GM12878 (cell line): Measurements from ENCODE around the gene NLRC3. TPM values are rescaled to one million over a fixed set of nuclear protein-coding genes. Genes with fewer than 3 reads are reported as not detected.

Experiments
- ATAC-seq: fragments of 200-7000 bp; cut with Tn5 transposase; 3 replicates; pipeline ENCODE4 v1.9.1; 2020; ENCODE audit warnings: mild to moderate bottlenecking, moderate library complexity
- BruUV-seq: library from RNA; stranded (reverse); fragments of 400-500 nt; replicated peaks from 2 replicates; lab custom pipeline; 2021; lab: Mats Ljungman, UMichigan
- CTCF ChIA-PET: fragments of 300-600 bp; sonication (Branson Sonifier 250); formaldehyde crosslinking; extraction: SDS; loops from one replicate; lab custom pipeline; 2021; ENCODE audit warnings: inconsistent platforms; lab: Yijun Ruan, JAX
- POLR2A ChIA-PET: fragments of 350-600 bp; formaldehyde crosslinking; extraction: SDS; loops from one replicate; lab custom pipeline; 2021; ENCODE audit warnings: inconsistent platforms; lab: Charles Lee
- RAD21 ChIA-PET: fragments of 300-600 bp; sonication (Branson Sonifier 250); formaldehyde crosslinking; loops from one replicate; lab custom pipeline; 2023; ENCODE audit warnings: antibody characterized with exemption; ENCODE audit not compliant: unreplicated experiment; lab: Charles Lee
- SMC1A ChIA-PET: fragments of 300-600 bp; sonication (Branson Sonifier 250); formaldehyde crosslinking; loops from one replicate; lab custom pipeline; 2023; ENCODE audit not compliant: unreplicated experiment, uncharacterized antibody; lab: Charles Lee
- DNase-seq: peaks from one replicate; pipeline ENCODE4 v3.0.0-alpha.2; 2011; ENCODE audit warnings: low read depth, low spot score
- FAIRE-seq: peaks from 3 replicates; lab custom pipeline; 2011; peaks lifted over from hg19 to GRCh38; lab: Jason Lieb, UNC
- H2AFZ ChIP-seq: 2 replicates; pipeline ENCODE4 v1.6.0; 2011; ENCODE audit warnings: low read depth, low read length, control low read depth; ENCODE audit not compliant: control insufficient read depth
- H3K27ac ChIP-seq: 2 replicates; pipeline ENCODE4 v1.5.1; 2011; ENCODE audit warnings: control low read depth; ENCODE audit not compliant: control insufficient read depth, insufficient read depth
- H3K27me3 ChIP-seq, 2 experiments: replicated peaks in 1 of 2; 2 replicates each; pipeline versions ENCODE4 v1.6.0 to v1.6.1; 2011; ENCODE audit warnings: low read length in 1 of 2; ENCODE audit not compliant: control insufficient read depth in 2 of 2, insufficient read depth in 2 of 2
- H3K36me3 ChIP-seq, 2 experiments: 2 replicates each; pipeline ENCODE4 v1.5.1; 2011; ENCODE audit warnings: low read length in 1 of 2; ENCODE audit not compliant: control insufficient read depth in 2 of 2, insufficient read depth in 2 of 2
- H3K4me1 ChIP-seq: 2 replicates; pipeline ENCODE4 v1.6.1; 2011; ENCODE audit warnings: mild to moderate bottlenecking, low read length, moderate library complexity, mixed read lengths; ENCODE audit not compliant: control insufficient read depth, insufficient read depth
- H3K4me2 ChIP-seq: 2 replicates; pipeline ENCODE4 v1.6.0; 2011; ENCODE audit warnings: control low read depth; ENCODE audit not compliant: control insufficient read depth, insufficient read depth
- H3K4me3 ChIP-seq: fragments of 200-600 bp; sonication (generic); 2 replicates; pipeline ENCODE4 v1.5.1; 2016
- H3K79me2 ChIP-seq: 2 replicates; pipeline ENCODE4 v1.6.0; 2011; ENCODE audit warnings: low read length; ENCODE audit not compliant: control insufficient read depth, insufficient read depth
- H3K9ac ChIP-seq: 2 replicates; pipeline ENCODE4 v1.8.0; 2011; ENCODE audit warnings: low read length, control low read depth, mixed read lengths; ENCODE audit not compliant: control insufficient read depth, insufficient read depth
- H3K9me3 ChIP-seq: replicated peaks from 3 replicates; pipeline ENCODE4 v1.5.1; 2011; ENCODE audit warnings: mild to moderate bottlenecking, low read length; ENCODE audit not compliant: control insufficient read depth, insufficient read depth
- H4K20me1 ChIP-seq: 2 replicates; pipeline ENCODE4 v1.6.0; 2011; ENCODE audit not compliant: control insufficient read depth, insufficient read depth
- BRCA1 ChIP-seq: IDR thresholded peaks from 2 replicates; pipeline ENCODE4 v1.6.1; 2011; ENCODE audit warnings: low read depth, low read length, improper control_type of control experiment
- CEBPB ChIP-seq, 2 experiments: fragments of 150-350 bp in 1 of 2; IDR thresholded peaks; 2 replicates each; pipeline ENCODE4 v1.6.1; 2012 to 2014; ENCODE audit warnings: low read depth in 2 of 2, low read length in 2 of 2, borderline replicate concordance in 1 of 2, inconsistent platforms in 1 of 2
- FOXK2 ChIP-seq: fragments of 450-650 bp; IDR thresholded peaks from 2 replicates; pipeline ENCODE4 v1.6.1; 2017; ENCODE audit warnings: mild to moderate bottlenecking, moderate library complexity
- NR2C2 ChIP-seq: IDR thresholded peaks from 2 replicates; pipeline ENCODE4 v1.6.1; 2011; ENCODE audit warnings: borderline replicate concordance, low read depth; ENCODE audit not compliant: control insufficient read depth, insufficient read length
- NRF1 ChIP-seq: conservative IDR thresholded peaks from 2 replicates; pipeline ENCODE4 v1.6.1; 2011; ENCODE audit warnings: mild to moderate bottlenecking, low read depth, low read length, improper control_type of control experiment
- PAX5 ChIP-seq: IDR thresholded peaks from 2 replicates; pipeline ENCODE4 v1.6.1; 2011; ENCODE audit warnings: low read depth, low read length, borderline replicate concordance
- SMC3 ChIP-seq: IDR thresholded peaks from 2 replicates; pipeline ENCODE4 v1.6.1; 2011; ENCODE audit warnings: low read length, improper control_type of control experiment, borderline replicate concordance
- SREBF1 ChIP-seq: IDR thresholded peaks from 2 replicates; pipeline ENCODE4 v1.6.1; 2012; ENCODE audit warnings: mild to moderate bottlenecking, low read length
- SUZ12 ChIP-seq: fragments of 200-600 bp; sonication (generic); IDR thresholded peaks from one replicate; pipeline ENCODE4 v1.6.1; 2018; ENCODE audit warnings: antibody characterized with exemption, mild to moderate bottlenecking; ENCODE audit not compliant: unreplicated experiment
- TCF7 ChIP-seq: IDR thresholded peaks from 2 replicates; pipeline ENCODE4 v1.6.1; 2014; ENCODE audit warnings: antibody characterized with exemption, borderline replicate concordance
- ZNF384 ChIP-seq: IDR thresholded peaks from 2 replicates; pipeline ENCODE4 v1.6.1; 2012; ENCODE audit warnings: low read depth, mild to moderate bottlenecking, low read length, improper control_type of control experiment, borderline replicate concordance
- WGBS: methylation state at CpG from one replicate; pipeline ENCODE4 v1.1.6; 2016; ENCODE audit warnings: low lambda C conversion rate; ENCODE audit not compliant: insufficient replicate concordance, insufficient coverage; ENCODE audit errors: missing lambda C conversion rate; 5-methylcytosine and 5-hydroxymethylcytosine counted together
- in situ Hi-C: fragments of 300-500 bp; cut with MboI; formaldehyde crosslinking; loops from 9 replicates; pipeline ENCODE4 v1.14.3; 2018; ENCODE audit warnings: mixed read lengths
- intact Hi-C: fragments of 100-400 bp; cut with micrococcal nuclease; formaldehyde crosslinking; loops from one replicate; pipeline ENCODE4 v1.14.2; 2022; ENCODE audit not compliant: unreplicated experiment
- polyA plus RNA-seq, 11 experiments: library from polyadenylated mRNA; depleted of rRNA in 4 of 11; unstranded in 6 of 11; stranded (reverse) in 5 of 11; fragments of >200 nt; fragmentation: Nextera tagmentation in 4 of 11; fragmentation: Illumina TruSeq in 1 of 11; extraction: Ambion mirVana in 4 of 11; extraction: Trizol in 1 of 11; gene quantifications; 1 replicate in 1 of 11; 2 replicates in 10 of 11; pipeline versions ENCODE4 v1.2.1 to v1.2.3, GENCODE V29; 2011 to 2016; ENCODE audit warnings: inconsistent platforms in 2 of 11, missing spikeins in 2 of 11, low read depth in 1 of 11
- total RNA-seq, 4 experiments: library from RNA; depleted of rRNA in 3 of 4; stranded (reverse); fragments of >200 nt in 3 of 4; fragmentation: Illumina TruSeq in 1 of 4; extraction: Trizol in 1 of 4; gene quantifications; 2 replicates each; pipeline versions ENCODE4 v1.2.1 to v1.2.3, GENCODE V29; 2013 to 2021
- TF ChIP-seq, protein P1 (sequence below): fragments of 450-650 bp; IDR thresholded peaks from 2 replicates; pipeline ENCODE4 v1.6.1; 2017; ENCODE audit warnings: antibody characterized with exemption, mild to moderate bottlenecking, moderate library complexity
- TF ChIP-seq, protein P2 (sequence below): fragments of 450-650 bp; formaldehyde crosslinking; IDR thresholded peaks from 2 replicates; pipeline ENCODE4 v1.4.0; 2022; ENCODE audit warnings: mild to moderate bottlenecking, moderate library complexity
- TF ChIP-seq, protein P3 (sequence below), 3 experiments: IDR thresholded peaks in 2 of 3; conservative IDR thresholded peaks in 1 of 3; 2 replicates each; pipeline ENCODE4 v1.5.1; 2011; ENCODE audit warnings: low read depth in 3 of 3, low read length in 3 of 3, mild to moderate bottlenecking in 3 of 3, control low read depth in 2 of 3, moderate library complexity in 2 of 3, inconsistent platforms in 1 of 3, mixed read lengths in 1 of 3; ENCODE audit not compliant: control insufficient read depth in 2 of 3, insufficient read depth in 1 of 3; ENCODE audit errors: extremely low read depth in 1 of 3

Gene NLRC3
- total and polyA plus RNA-seq, 10 of the 15 experiments (the other 5 are each of a cell fraction or from before 2014, with no cell fraction given): 2.2 to 17.8 (median 7.6) TPM

DNA sequence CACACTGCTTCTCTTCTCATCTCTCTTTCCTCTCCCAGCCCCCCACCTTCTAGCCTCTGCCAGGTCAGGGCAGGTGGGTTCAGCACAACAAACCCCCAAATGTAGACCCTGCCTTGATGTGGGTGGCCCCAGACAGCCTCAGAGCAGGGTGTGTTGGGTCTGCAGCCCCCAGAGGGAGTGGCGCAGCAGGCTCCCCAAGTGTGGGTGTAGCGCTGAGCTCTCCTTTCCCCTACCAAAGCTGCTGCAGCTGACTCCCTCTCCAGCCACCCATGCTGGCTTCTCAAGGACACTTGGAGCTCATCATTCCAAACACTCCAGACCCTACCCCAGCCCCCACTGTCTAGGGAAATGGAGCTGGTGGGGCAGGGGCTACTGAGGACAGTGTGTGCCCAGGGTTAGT, 27.3 kb downstream of the NLRC3 start (continued):
- TF ChIP-seq, protein P1, sequence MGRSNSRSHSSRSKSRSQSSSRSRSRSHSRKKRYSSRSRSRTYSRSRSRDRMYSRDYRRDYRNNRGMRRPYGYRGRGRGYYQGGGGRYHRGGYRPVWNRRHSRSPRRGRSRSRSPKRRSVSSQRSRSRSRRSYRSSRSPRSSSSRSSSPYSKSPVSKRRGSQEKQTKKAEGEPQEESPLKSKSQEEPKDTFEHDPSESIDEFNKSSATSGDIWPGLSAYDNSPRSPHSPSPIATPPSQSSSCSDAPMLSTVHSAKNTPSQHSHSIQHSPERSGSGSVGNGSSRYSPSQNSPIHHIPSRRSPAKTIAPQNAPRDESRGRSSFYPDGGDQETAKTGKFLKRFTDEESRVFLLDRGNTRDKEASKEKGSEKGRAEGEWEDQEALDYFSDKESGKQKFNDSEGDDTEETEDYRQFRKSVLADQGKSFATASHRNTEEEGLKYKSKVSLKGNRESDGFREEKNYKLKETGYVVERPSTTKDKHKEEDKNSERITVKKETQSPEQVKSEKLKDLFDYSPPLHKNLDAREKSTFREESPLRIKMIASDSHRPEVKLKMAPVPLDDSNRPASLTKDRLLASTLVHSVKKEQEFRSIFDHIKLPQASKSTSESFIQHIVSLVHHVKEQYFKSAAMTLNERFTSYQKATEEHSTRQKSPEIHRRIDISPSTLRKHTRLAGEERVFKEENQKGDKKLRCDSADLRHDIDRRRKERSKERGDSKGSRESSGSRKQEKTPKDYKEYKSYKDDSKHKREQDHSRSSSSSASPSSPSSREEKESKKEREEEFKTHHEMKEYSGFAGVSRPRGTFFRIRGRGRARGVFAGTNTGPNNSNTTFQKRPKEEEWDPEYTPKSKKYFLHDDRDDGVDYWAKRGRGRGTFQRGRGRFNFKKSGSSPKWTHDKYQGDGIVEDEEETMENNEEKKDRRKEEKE: no peak
- TF ChIP-seq, protein P2, sequence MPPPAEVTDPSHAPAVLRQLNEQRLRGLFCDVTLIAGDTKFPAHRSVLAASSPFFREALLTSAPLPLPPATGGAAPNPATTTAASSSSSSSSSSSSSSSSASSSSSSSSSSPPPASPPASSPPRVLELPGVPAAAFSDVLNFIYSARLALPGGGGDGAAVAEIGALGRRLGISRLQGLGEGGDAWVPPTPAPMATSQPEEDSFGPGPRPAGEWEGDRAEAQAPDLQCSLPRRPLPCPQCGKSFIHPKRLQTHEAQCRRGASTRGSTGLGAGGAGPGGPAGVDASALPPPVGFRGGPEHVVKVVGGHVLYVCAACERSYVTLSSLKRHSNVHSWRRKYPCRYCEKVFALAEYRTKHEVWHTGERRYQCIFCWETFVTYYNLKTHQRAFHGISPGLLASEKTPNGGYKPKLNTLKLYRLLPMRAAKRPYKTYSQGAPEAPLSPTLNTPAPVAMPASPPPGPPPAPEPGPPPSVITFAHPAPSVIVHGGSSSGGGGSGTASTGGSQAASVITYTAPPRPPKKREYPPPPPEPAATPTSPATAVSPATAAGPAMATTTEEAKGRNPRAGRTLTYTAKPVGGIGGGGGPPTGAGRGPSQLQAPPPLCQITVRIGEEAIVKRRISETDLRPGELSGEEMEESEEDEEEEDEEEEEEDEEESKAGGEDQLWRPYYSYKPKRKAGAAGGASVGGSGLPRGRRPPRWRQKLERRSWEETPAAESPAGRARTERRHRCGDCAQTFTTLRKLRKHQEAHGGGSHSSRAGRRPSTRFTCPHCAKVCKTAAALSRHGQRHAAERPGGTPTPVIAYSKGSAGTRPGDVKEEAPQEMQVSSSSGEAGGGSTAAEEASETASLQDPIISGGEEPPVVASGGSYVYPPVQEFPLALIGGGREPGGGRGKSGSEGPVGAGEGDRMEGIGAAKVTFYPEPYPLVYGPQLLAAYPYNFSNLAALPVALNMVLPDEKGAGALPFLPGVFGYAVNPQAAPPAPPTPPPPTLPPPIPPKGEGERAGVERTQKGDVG: no peak
- TF ChIP-seq SMC3 (no peak), SUZ12 (no peak), FOXK2 (no peak)
- TF ChIP-seq, all 136 proteins: peak for 0

GRCh38 chr16:3548859-3549258, 28.3 kb downstream of the NLRC3 start:
- FAIRE-seq (no peak), ATAC-seq (no peak), DNase-seq (no peak)
- SMC1A ChIA-PET: no interaction called here
- Histone ChIP-seq H3K27ac (no peak overlapping the region), H3K4me1 (peaks cover 3% of the 10 kb centered on the region; the same call in 1 of the 2 replicates), H3K9ac (no peak overlapping the region), H3K27me3 (no peaks in the 10 kb centered on the region), H3K36me3 (peaks cover 0 to 6% of the 10 kb centered on the region in 2 experiments; a peak in 3 of 4 replicates), H4K20me1 (no peaks in the 10 kb centered on the region), H3K4me3 (no peak overlapping the region), H2AFZ (no peak overlapping the region), H3K9me3 (no peaks in the 10 kb centered on the region), H3K79me2 (no peaks in the 10 kb centered on the region), H3K4me2 (no peak overlapping the region)
- WGBS: 64% methylated on average over 15 of the region's 15 CpGs
- intact Hi-C loops: no loop called here
- BruUV-seq: no TSS peak
- in situ Hi-C loops: no loop called here
- POLR2A ChIA-PET: no interaction called here
- CTCF ChIA-PET: no interaction called here
- RAD21 ChIA-PET: no interaction called here
- no peak for TF ChIP-seq NRF1
- TF ChIP-seq PAX5: no peak
- no peak for TF ChIP-seq SREBF1
- no peak for TF ChIP-seq NR2C2
- TF ChIP-seq, protein P3, sequence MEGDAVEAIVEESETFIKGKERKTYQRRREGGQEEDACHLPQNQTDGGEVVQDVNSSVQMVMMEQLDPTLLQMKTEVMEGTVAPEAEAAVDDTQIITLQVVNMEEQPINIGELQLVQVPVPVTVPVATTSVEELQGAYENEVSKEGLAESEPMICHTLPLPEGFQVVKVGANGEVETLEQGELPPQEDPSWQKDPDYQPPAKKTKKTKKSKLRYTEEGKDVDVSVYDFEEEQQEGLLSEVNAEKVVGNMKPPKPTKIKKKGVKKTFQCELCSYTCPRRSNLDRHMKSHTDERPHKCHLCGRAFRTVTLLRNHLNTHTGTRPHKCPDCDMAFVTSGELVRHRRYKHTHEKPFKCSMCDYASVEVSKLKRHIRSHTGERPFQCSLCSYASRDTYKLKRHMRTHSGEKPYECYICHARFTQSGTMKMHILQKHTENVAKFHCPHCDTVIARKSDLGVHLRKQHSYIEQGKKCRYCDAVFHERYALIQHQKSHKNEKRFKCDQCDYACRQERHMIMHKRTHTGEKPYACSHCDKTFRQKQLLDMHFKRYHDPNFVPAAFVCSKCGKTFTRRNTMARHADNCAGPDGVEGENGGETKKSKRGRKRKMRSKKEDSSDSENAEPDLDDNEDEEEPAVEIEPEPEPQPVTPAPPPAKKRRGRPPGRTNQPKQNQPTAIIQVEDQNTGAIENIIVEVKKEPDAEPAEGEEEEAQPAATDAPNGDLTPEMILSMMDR (IDR thresholded peaks at IDR 0.05 in 2 of 3, conservative IDR thresholded peaks at IDR 0.05 in 1 of 3; ENCODE audit: control insufficient read depth in 2 of 3, extremely low read depth in 1 of 3, insufficient read depth in 1 of 3, low read depth in 3 of 3, low read length in 3 of 3): no peak
- TF ChIP-seq BRCA1: no peak
- TF ChIP-seq CEBPB (IDR thresholded peaks at IDR 0.05; ENCODE audit: borderline replicate concordance in 1 of 2, low read depth in 2 of 2, low read length in 2 of 2): no peak
- no peak for TF ChIP-seq TCF7
- no peak for TF ChIP-seq ZNF384
